Measurements from ENCODE around the gene GIMAP8. TPM values are rescaled to one million over a fixed set of nuclear protein-coding genes. Genes with fewer than 3 reads are reported as not detected.

GIMAP8 gene
- total RNA-seq, 4 donors from 2014 or later, result 3.0 to 42.9 (median 14.8) TPM

GRCh38 chr7:150502519-150502918 lies 52.1 kb downstream of the GIMAP8 start:
- ATAC-seq (ENCODE audit: low FRiP score), result no peak
- TF ChIP-seq CTCF (IDR thresholded peaks at IDR 0.05), result no peak
- no peak for DNase-seq (ENCODE audit: low spot score)

DNA sequence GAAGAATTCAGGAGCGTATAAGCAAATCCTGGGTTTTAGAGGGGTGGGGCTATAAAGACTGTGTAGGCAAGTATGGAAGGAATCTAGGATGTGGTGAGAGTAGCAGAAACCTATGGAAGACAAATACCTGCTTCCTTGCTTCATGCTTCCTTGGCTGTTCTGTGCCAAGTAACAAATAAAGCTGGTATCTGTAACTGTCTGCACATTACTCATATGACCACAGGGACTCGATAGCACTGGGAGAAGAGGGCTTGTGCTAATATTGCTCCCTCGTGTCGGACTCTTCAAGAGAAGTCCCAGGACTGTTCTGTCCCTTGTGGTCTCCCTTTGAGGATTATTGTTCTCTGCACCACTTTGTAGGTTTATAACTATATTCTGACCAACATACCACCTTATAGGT lies 52.7 kb downstream of the GIMAP8 start:
- TF ChIP-seq CTCF (IDR thresholded peaks at IDR 0.05), result no peak
- DNase-seq (ENCODE audit: low spot score) (no peak), ATAC-seq (ENCODE audit: low FRiP score) (no peak)

GRCh38 chr7:150503581-150503980 lies 53.2 kb downstream of the GIMAP8 start:
- ATAC-seq (ENCODE audit: low FRiP score) (no peak), DNase-seq (ENCODE audit: low spot score) (no peak)
- TF ChIP-seq CTCF (IDR thresholded peaks at IDR 0.05), result no peak

DNA sequence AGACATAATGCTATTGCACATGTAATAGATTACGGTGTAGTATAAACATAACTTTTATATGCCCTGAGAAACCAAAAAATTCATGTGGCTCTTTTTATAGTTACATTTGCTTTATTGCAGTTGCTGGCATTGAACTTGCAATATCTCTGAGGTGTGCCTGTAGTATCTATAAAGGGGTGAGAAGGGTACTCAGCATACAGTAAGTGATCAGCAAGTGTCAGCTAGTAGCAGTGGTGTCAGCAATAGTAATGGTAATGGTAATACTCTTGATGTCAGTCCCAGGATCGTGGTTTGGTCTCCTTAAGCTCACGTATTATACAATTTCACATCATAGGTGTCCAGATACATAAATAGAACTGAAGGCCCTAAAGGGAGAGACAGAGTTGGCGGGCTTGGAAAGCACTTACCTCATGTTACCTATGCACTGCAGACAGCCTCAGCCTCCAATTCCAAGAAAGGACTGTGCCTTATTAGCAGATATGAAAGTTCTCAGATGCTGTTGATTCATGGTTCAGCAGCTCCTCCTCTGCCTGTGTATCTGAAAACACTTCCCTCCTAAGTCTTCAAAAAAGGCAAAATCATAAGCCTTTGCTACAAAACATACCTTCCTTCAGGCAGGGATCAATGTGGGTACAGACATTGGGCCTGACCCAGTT lies 57.6 kb downstream of the GIMAP8 start:
- ATAC-seq (ENCODE audit: low FRiP score) (no peak), DNase-seq (ENCODE audit: low spot score) (no peak)
- no peak for TF ChIP-seq CTCF (IDR thresholded peaks at IDR 0.05)

DNA sequence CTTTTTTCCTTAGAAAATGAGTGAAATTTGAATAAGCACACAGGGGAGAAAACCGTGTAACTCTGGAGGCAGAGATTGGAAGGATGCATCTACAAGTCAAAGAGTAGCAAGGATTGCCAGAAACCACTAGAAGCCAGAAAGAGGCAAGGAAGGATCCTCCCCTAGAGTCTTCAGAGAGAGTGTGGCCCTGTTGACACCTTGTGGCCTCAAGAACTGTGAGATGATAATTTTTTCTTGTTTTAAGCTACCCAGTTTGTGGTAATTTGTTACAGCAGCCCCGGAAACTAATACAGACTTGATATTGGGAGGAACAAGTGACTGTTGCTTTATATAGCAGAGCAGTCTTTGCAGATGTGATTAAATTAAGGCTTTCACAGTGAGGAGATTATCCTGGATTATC lies 60.6 kb downstream of the GIMAP8 start:
- no peak for TF ChIP-seq CTCF (IDR thresholded peaks at IDR 0.05)
- no peak for DNase-seq (ENCODE audit: low spot score)
- no peak for ATAC-seq (ENCODE audit: low FRiP score)

DNA sequence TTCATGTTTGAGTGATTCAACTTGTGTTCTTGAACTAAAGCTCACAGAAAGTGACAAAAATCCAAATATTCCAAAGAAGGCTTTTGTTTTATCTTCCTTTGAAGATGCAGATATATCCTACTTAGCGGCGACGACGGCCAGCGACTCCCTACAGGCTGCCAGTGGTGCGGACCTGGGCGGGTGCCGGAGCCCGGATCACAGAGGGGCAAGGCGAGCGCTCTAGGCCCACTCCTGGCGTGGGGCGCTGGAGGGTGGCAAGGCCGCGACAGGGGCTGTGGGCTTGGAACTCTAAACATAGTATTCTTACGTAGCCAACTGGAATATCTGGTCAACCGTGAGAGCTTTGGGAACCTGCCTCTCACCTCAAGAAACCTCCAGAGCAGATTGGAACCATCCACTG lies 63.3 kb downstream of the GIMAP8 start:
- DNase-seq (ENCODE audit: low spot score) (no peak), ATAC-seq (ENCODE audit: low FRiP score) (no peak)
- no peak for TF ChIP-seq CTCF (IDR thresholded peaks at IDR 0.05)

DNA sequence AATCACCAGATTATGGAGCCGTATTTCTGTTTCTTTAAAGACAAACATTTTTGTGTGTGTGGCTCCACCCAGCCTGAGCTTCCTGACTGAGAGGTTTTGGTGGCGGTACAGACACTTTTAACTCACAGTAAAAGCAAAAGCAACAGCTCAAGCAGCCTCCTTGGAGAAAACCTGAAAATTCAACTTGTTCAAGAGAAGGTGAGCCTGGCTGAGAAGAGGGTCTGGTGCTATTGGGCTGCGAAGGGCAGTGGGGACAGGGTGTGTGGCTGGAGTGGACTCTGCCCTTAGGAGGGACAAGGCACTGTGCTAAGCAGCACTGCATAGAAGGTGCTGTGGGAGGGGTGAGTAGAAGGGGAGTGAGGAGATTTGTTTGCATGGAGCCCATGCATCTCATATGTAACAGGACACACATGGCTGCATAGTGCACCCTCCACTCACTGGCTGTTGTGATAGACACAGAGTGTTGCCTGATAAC lies 64.4 kb downstream of the GIMAP8 start, which contains the start of gene GIMAP7:
GIMAP7 (plus strand) TSS at position 125 of the 475 bp plus-strand sequence. CDS start 5,103 bp downstream, outside the sequence.
- ATAC-seq (ENCODE audit: low FRiP score) (peak; percentile 70), DNase-seq (ENCODE audit: low spot score) (no peak)
- no peak for TF ChIP-seq CTCF (IDR thresholded peaks at IDR 0.05)

All from omental fat pad (tissue), 4 donors.